GM15510 (cell line): ENCODE data around the gene PARVA.

ENCODE experiments used
- POLR2A ChIP-seq: IDR thresholded peaks from 3 replicates; pipeline ENCODE4 v1.6.1; 2011; ENCODE audit warnings: borderline replicate concordance; ENCODE audit not compliant: insufficient read length; ENCODE audit errors: extremely low read depth

The PARVA gene

GRCh38 chr11:12390687-12391110 lies 13.3 kb downstream of the PARVA start:
- TF ChIP-seq POLR2A, result no peak

GRCh38 chr11:12392672-12393071 lies 15.3 kb downstream of the PARVA start:
- TF ChIP-seq POLR2A, result no peak

GRCh38 chr11:12393691-12394090 lies 16.3 kb downstream of the PARVA start:
- TF ChIP-seq POLR2A, result no peak

DNA sequence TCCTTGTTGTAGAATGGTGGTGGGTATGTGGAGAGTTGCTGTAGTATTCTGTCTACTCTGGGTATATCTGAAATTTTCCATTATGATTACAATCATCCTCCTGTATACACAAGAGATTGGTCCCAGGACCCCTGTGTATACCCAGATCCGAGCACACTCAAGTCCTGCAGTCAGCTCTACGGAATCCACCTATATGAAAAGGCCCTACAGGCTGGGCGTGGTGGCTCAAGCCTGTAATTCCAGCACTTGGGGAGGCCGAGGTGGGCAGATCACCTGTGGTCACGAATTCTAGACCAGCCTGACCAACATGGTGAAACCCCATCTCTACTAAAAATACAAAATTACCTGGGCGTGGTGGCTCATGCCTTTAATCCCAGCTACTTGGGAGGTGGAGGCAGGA lies 17.2 kb downstream of the PARVA start:
- TF ChIP-seq POLR2A, result no peak

- TF ChIP-seq POLR2A, result no peak
These were observed 18.0 kb downstream of the PARVA start for GRCh38 chr11:12395333-12395732.

- no peak for TF ChIP-seq POLR2A
These were observed 20.6 kb downstream of the PARVA start for GRCh38 chr11:12397931-12398334.

- no peak for TF ChIP-seq POLR2A
These were observed 22.0 kb downstream of the PARVA start for GRCh38 chr11:12399355-12399754.

DNA sequence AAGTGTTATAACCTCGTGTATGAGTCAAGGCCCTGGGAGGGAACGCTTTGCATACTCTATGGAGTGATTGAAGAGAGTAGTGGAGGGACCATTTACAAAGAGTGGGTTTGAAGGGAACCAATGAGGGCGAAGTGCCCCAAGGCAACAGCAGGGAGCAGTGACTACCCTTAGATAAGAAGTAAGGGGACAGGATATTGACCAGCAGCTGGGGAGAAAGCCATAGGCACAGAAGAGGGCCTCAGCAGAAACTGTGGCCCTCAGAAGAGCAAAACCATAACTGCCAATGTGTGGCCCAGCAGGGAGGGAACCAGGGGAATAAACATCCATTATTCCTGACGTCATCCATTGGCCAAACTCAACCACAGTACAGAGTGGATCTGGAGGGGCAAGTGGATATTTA lies 24.7 kb downstream of the PARVA start:
- TF ChIP-seq POLR2A, result no peak

- no peak for TF ChIP-seq POLR2A
These were observed 25.3 kb downstream of the PARVA start for GRCh38 chr11:12402691-12403120.

- TF ChIP-seq POLR2A, result no peak
These were observed 26.0 kb downstream of the PARVA start for GRCh38 chr11:12403122-12403996.

- TF ChIP-seq POLR2A, result no peak
These were observed 26.6 kb downstream of the PARVA start for GRCh38 chr11:12403997-12404350.

DNA sequence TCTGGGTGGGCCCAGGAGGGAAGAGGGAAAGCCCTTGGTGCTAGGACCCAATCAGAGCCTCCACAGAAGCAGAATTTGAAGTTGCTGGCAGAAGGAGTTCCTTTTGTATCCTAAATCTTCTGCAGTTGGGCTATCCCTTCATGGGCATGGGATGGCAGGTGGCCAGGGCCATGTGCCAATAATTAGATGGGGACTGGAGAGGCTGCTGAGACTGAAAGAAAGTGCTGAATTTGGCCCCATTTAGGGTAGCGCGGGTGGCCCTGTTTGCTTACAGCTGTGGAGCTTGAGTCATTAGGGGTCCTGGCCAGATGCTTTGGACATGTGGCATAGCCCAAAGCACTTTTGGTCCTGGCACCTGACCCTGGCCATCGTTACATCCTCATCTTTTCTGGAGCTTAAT lies 27.1 kb downstream of the PARVA start:
- TF ChIP-seq POLR2A, result no peak

GRCh38 chr11:12408156-12408770 lies 30.9 kb downstream of the PARVA start:
- TF ChIP-seq POLR2A, result no peak

- TF ChIP-seq POLR2A, result no peak
These were observed 32.2 kb downstream of the PARVA start for GRCh38 chr11:12409621-12410005.

GRCh38 chr11:12410006-12410728 lies 32.8 kb downstream of the PARVA start:
- TF ChIP-seq POLR2A, result no peak
